HAP-1 (cell line): ENCODE data around the gene OR4S2.

ENCODE experiments used
- DNase-seq, 2 experiments: peaks; one replicate each; pipeline ENCODE4 v3.0.0-alpha.2; 2016 to 2020; ENCODE audit warnings: low spot score in 2 of 2
- H3K27me3 ChIP-seq: fragments of 250-450 bp; sonication (Bioruptor Pico); 2 replicates; pipeline ENCODE4 v1.5.1; 2020; ENCODE audit warnings: low read depth, mild to moderate bottlenecking, moderate library complexity
- H3K36me3 ChIP-seq: fragments of 250-450 bp; sonication (Bioruptor Pico); replicated peaks from 2 replicates; pipeline ENCODE4 v1.5.1; 2020; ENCODE audit warnings: mild to moderate bottlenecking
- H3K4me1 ChIP-seq: fragments of 250-450 bp; sonication (Bioruptor Pico); 2 replicates; pipeline ENCODE4 v1.5.1; 2020; ENCODE audit warnings: mild to moderate bottlenecking
- H3K4me3 ChIP-seq: fragments of 250-450 bp; sonication (Bioruptor Pico); 2 replicates; pipeline ENCODE4 v1.5.1; 2020; ENCODE audit warnings: mild to moderate bottlenecking, moderate library complexity
- H3K9me3 ChIP-seq: fragments of 250-450 bp; sonication (Bioruptor Pico); 2 replicates; pipeline ENCODE4 v1.5.1; 2020; ENCODE audit warnings: mild to moderate bottlenecking, moderate library complexity
- in situ Hi-C: fragments of 300-500 bp; cut with MboI; formaldehyde crosslinking; loops from 3 replicates; pipeline ENCODE4 v1.14.3; 2020; ENCODE audit warnings: low sequenced_read_pairs, inconsistent platforms, mixed read lengths

Gene OR4S2

DNA sequence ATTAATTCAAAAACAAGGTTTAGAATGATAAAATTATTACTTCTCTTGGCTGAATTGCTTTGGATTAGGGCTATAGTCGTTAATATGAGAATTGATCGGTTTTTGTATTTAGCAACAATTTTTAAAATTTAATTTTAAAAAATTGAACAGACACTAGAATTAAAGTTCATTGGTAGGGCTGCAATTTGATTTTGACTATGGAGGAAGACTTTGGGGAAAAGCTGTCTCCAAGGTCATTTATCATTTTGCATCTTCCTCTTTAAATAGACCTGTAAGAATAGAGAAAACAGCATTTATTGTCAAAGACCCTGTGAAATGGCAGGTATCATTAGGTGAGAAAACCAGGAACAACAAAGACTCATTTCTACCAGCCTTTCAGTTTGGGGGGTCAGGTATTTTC lies at the start of gene OR4S2:
TSS of gene OR4S2 (plus strand) at position 301 of the 400 bp plus-strand sequence. CDS start 2,577 bp downstream, outside the sequence.
- H3K27me3 ChIP-seq, result no peaks in the 10 kb centered on the region
- no peaks in the 10 kb centered on the region for H3K36me3 ChIP-seq
- no peak for DNase-seq
- no peaks in the 10 kb centered on the region for H3K4me1 ChIP-seq
- in situ Hi-C loops, result no loop called here
- H3K4me3 ChIP-seq, result no peak within 1 kb of the TSS
- no peaks in the 10 kb centered on the region; the same call in 1 of the 2 replicates for H3K9me3 ChIP-seq

- no peak within 1 kb of the TSS for H3K4me3 ChIP-seq
- H3K36me3 ChIP-seq, result no peaks in the 10 kb centered on the region
- in situ Hi-C loops, result no loop called here
- DNase-seq, result no peak
- H3K27me3 ChIP-seq, result no peaks in the 10 kb centered on the region
- no peaks in the 10 kb centered on the region for H3K9me3 ChIP-seq
- H3K4me1 ChIP-seq, result no peaks in the 10 kb centered on the region
Measured at GRCh38 chr11:55607545-55607944, 40.6 kb upstream of the OR4S2 start, which contains the start of gene OR4C11. Gene OR4C11, minus strand, starts transcription at chr11:55607645. Its CDS starts 3,272 bp downstream, at chr11:55604373.

DNA sequence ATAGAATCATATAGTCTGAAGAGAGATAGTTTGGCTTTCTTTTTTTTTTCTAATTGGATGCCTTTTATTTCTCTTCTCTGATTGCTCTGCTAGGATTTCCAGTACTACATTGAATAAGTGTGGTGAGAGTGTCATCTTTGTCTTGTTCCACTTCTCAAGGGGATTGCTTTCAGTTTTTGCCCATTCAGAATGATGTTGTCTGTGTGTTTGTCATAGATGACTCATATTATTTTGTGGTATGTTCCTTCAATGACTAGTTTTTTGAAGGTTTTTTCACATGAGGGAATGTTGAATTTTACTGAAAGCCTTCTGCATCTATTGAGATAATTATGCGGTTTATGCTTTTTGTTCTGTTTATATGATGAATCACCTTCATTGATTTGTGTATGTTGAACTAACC lies 23.6 kb upstream of the OR4S2 start:
- H3K36me3 ChIP-seq, result no peaks in the 10 kb centered on the region
- in situ Hi-C loops, result no loop called here
- H3K4me3 ChIP-seq, result no peak overlapping the region
- H3K9me3 ChIP-seq, result no peaks in the 10 kb centered on the region
- no peaks in the 10 kb centered on the region for H3K27me3 ChIP-seq
- DNase-seq, result no peak
- no peaks in the 10 kb centered on the region for H3K4me1 ChIP-seq

DNA sequence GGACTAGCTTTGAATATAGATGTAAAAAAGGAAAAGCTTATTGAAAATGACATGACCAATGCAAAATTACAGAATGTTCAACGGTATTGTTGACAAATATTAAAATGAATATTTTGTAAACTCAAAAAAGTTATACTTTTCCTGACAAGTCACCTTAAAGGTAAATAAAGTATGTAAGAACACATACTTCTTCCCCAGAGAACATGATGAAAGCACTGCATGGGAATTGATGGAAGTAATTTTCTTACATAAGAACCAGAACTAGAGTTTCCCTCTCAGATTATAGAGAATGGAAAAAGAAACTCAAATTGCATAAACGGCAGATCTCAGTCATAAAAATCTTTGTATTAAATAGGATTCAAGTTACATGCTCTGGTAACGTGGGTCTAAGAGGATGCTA lies 13.3 kb upstream of the OR4S2 start, which contains the start of gene OR4P4:
TSS of gene OR4P4 (plus strand) at position 301 of the 400 bp plus-strand sequence.
- H3K27me3 ChIP-seq, result no peaks in the 10 kb centered on the region

GRCh38 chr11:55652560-55652959 lies 4.4 kb downstream of the OR4S2 start:
- Histone ChIP-seq H3K27me3 (no peaks in the 10 kb centered on the region), H3K4me1 (no peaks in the 10 kb centered on the region), H3K9me3 (no peaks in the 10 kb centered on the region), H3K36me3 (no peaks in the 10 kb centered on the region), H3K4me3 (no peak overlapping the region)
- no peak for DNase-seq
- in situ Hi-C loops, result no loop called here

More for the DNA sequence above, 13.3 kb upstream of the OR4S2 start, which contains the start of gene OR4P4:
- H3K4me1 ChIP-seq, result no peaks in the 10 kb centered on the region
- no peaks in the 10 kb centered on the region for H3K36me3 ChIP-seq
- in situ Hi-C loops, result no loop called here
- no peaks in the 10 kb centered on the region for H3K9me3 ChIP-seq
- DNase-seq, result no peak
- H3K4me3 ChIP-seq, result no peak within 1 kb of the TSS

DNA sequence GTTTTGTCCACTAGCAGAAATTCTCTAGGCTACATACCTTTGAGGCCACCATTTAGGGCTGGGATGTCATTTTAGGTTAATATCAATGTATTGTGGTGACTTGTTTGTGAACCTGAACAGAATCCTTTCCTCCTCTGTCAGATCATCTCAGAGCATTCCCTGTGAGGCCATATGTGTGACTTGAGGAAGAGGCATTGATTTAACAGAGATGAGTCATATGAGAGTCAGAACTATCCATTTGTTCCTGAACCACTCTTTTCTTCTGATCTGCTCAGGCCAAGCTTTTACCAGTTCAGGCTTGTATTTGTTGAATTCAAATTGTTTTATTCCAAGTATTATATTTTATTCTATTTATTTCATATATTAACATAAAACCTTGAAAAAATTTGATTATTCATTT lies 7.0 kb downstream of the OR4S2 start:
- Histone ChIP-seq H3K4me1 (no peaks in the 10 kb centered on the region), H3K9me3 (no peaks in the 10 kb centered on the region), H3K27me3 (no peaks in the 10 kb centered on the region), H3K4me3 (no peak overlapping the region), H3K36me3 (no peaks in the 10 kb centered on the region)
- DNase-seq, result no peak
- in situ Hi-C loops, result no loop called here

- in situ Hi-C loops, result no loop called here
- Histone ChIP-seq H3K36me3 (no peaks in the 10 kb centered on the region), H3K9me3 (no peaks in the 10 kb centered on the region), H3K4me1 (no peaks in the 10 kb centered on the region), H3K4me3 (no peak overlapping the region), H3K27me3 (no peaks in the 10 kb centered on the region)
- no peak for DNase-seq
Measured at GRCh38 chr11:55658031-55658573, 10.0 kb downstream of the OR4S2 start.

- no peak overlapping the region for H3K4me3 ChIP-seq
- H3K36me3 ChIP-seq, result no peaks in the 10 kb centered on the region
- no peaks in the 10 kb centered on the region for H3K9me3 ChIP-seq
- no peaks in the 10 kb centered on the region for H3K27me3 ChIP-seq
- no peaks in the 10 kb centered on the region for H3K4me1 ChIP-seq
- in situ Hi-C loops, result no loop called here
- no peak for DNase-seq
Measured at GRCh38 chr11:55658608-55659007, 10.5 kb downstream of the OR4S2 start.

DNA sequence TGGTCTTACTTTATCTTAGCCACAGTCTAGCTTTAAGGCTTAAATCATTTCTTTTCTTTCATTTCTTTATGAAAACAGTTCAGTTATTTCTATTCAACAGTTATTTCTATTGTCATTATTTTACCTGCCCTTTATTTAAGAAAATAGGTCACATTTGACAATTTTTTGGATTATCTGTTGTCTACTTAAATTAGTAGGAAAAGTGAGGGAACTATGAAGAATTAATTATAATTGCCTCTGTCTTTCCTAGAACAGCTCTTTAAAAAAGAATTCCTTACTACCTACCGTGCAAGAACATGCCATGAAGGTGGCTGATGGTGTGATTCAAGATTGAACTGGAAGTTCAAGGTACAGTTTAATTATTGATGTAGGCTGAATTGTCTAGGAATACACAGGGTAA lies 13.8 kb downstream of the OR4S2 start, which contains the start of gene OR4C6:
TSS of gene OR4C6 (plus strand) at position 301 of the 400 bp plus-strand sequence. CDS start 2,966 bp downstream, outside the sequence.
- no peaks in the 10 kb centered on the region for H3K4me1 ChIP-seq
- H3K4me3 ChIP-seq, result no peak within 1 kb of the TSS
- H3K36me3 ChIP-seq, result no peaks in the 10 kb centered on the region
- in situ Hi-C loops, result no loop called here
- H3K27me3 ChIP-seq, result no peaks in the 10 kb centered on the region
- H3K9me3 ChIP-seq, result no peaks in the 10 kb centered on the region
- no peak for DNase-seq

- in situ Hi-C loops, result no loop called here
- H3K4me3 ChIP-seq, result no peak overlapping the region
- H3K4me1 ChIP-seq, result no peaks in the 10 kb centered on the region
- DNase-seq, result no peak
- no peaks in the 10 kb centered on the region for H3K9me3 ChIP-seq
- no peaks in the 10 kb centered on the region for H3K27me3 ChIP-seq
- no peaks in the 10 kb centered on the region for H3K36me3 ChIP-seq
Measured at GRCh38 chr11:55669376-55669775, 21.2 kb downstream of the OR4S2 start.

DNA sequence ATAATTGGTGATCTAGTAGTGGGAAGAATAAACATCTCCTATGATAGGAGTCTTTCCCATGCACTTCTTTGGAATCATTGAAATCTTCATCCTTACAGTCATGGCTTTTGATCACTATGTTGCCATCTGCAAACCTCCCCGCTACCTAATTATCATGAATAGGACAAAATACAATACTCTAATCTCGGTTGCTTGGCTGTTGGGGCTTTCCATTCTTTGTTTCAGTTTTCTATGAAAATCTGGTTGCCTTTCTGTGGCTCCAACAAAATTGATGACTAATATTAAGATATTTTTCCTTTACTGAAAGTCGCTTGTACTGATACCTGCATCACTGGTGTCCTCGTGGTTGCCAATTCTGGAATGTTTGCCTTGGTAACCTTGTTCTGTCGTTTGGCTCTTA lies 25.7 kb downstream of the OR4S2 start:
- Histone ChIP-seq H3K27me3 (no peaks in the 10 kb centered on the region), H3K4me1 (no peaks in the 10 kb centered on the region), H3K9me3 (no peaks in the 10 kb centered on the region), H3K4me3 (no peak overlapping the region), H3K36me3 (no peaks in the 10 kb centered on the region)
- in situ Hi-C loops, result no loop called here
- no peak for DNase-seq

DNA sequence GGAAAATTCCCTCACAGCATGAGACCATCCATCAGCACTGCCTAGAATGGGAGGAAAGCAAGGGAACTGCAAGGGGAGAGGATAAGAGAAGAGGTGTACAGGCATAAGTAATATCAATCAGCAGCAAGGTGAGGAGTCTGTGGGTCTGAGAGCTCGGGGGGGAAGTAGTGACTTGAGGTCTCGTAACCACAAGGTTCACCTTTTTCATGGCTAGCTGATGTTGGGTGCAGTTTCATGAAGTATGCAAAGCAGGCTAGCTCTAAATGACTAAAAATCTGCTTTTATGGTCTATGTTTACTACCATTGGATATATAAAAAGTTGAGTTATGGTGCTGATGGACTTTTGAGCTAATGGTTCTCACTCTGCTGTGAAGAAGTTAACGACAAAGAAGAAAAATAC lies 49.7 kb downstream of the OR4S2 start:
- DNase-seq, result no peak
- Histone ChIP-seq H3K27me3 (no peaks in the 10 kb centered on the region), H3K36me3 (no peaks in the 10 kb centered on the region), H3K9me3 (no peaks in the 10 kb centered on the region), H3K4me3 (no peak overlapping the region), H3K4me1 (no peaks in the 10 kb centered on the region)
- in situ Hi-C loops, result no loop called here

DNA sequence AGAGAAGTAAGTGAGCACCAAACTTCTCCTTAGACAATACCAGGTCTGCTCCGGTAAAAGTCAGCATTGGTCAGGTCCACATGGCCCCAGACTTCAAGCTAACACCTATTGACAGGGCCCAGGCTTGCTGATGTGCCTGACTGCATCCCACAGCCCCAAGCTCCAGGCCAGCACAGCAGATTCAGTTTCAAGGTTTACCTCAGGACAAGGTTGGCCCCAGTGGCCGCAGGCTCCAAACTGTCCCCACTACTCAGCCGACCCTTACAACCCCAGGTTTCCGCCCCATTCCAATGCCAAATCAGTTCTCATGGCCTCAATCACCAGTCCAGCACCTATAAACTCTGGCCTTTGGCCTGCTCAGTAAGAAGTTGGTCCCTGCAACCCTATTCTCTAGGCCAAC lies 53.3 kb downstream of the OR4S2 start:
- Histone ChIP-seq H3K4me3 (no peak overlapping the region), H3K9me3 (no peaks in the 10 kb centered on the region)
- in situ Hi-C loops, result no loop called here

More for the DNA sequence above, 53.3 kb downstream of the OR4S2 start:
- H3K27me3 ChIP-seq, result no peaks in the 10 kb centered on the region
- DNase-seq, result no peak
- H3K36me3 ChIP-seq, result no peaks in the 10 kb centered on the region
- no peaks in the 10 kb centered on the region for H3K4me1 ChIP-seq
